Femur (tissue), 1 donor: ENCODE results near the gene ACTRT2.

Experiments used
- DNase-seq: peaks from one replicate; pipeline ENCODE4 v3.0.0-alpha.2; 2017

Gene ACTRT2

GRCh38 chr1:3003039-3003940, 18.0 kb upstream of the ACTRT2 start:
- peak; percentile 14 for DNase-seq

- peak; percentile 38 for DNase-seq
Measured at GRCh38 chr1:3003941-3004270, 17.4 kb upstream of the ACTRT2 start.

GRCh38 chr1:3004285-3005205, 16.7 kb upstream of the ACTRT2 start:
- DNase-seq = peak; percentile 9

- peak; percentile 4 for DNase-seq
Measured at GRCh38 chr1:3005771-3006170, 15.5 kb upstream of the ACTRT2 start.

- DNase-seq = peak; percentile 1
Measured at GRCh38 chr1:3007298-3008147, 13.7 kb upstream of the ACTRT2 start.

GRCh38 chr1:3009021-3009420, 12.2 kb upstream of the ACTRT2 start:
- DNase-seq = no peak

- peak; percentile 3 for DNase-seq
Measured at GRCh38 chr1:3009556-3009955, 11.7 kb upstream of the ACTRT2 start.

- peak; percentile 2 for DNase-seq
Measured at GRCh38 chr1:3011127-3011526, 10.1 kb upstream of the ACTRT2 start.

- no peak for DNase-seq
Measured at GRCh38 chr1:3011631-3012455, 9.4 kb upstream of the ACTRT2 start.

- DNase-seq = peak; percentile 54
Measured at GRCh38 chr1:3012456-3013291, 8.6 kb upstream of the ACTRT2 start.

- DNase-seq = no peak
Measured at GRCh38 chr1:3013371-3014049, 7.8 kb upstream of the ACTRT2 start.

GRCh38 chr1:3014050-3014440, 7.2 kb upstream of the ACTRT2 start:
- no peak for DNase-seq

- no peak for DNase-seq
Measured at GRCh38 chr1:3014443-3015268, 6.6 kb upstream of the ACTRT2 start.

- DNase-seq = peak; percentile 6
Measured at GRCh38 chr1:3015269-3015635, 6.0 kb upstream of the ACTRT2 start.

- DNase-seq = peak; percentile 13
Measured at GRCh38 chr1:3015744-3016143, 5.5 kb upstream of the ACTRT2 start.

GRCh38 chr1:3016641-3017439, 4.4 kb upstream of the ACTRT2 start:
- peak; percentile 12 for DNase-seq

GRCh38 chr1:3017440-3018050, 3.7 kb upstream of the ACTRT2 start:
- peak; percentile 8 for DNase-seq

- peak; percentile 10 for DNase-seq
Measured at GRCh38 chr1:3018051-3018471, 3.2 kb upstream of the ACTRT2 start.
